GM10248 (cell line): ENCODE results near the gene KISS1R.

ENCODE experiments used
- CTCF ChIA-PET: fragments of 300-600 bp; sonication (Branson Sonifier 250); formaldehyde crosslinking; extraction: SDS; loops from one replicate; lab custom pipeline; 2021; ENCODE audit warnings: antibody characterized with exemption; lab: Yijun Ruan, JAX
- POLR2A ChIA-PET: fragments of 350-650 bp; sonication (Branson Sonifier 250); formaldehyde crosslinking; extraction: SDS; loops from one replicate; lab custom pipeline; 2020; ENCODE audit warnings: antibody characterized with exemption; lab: Yijun Ruan, JAX
- DNase-seq: peaks from one replicate; pipeline ENCODE4 v3.0.0; 2012; ENCODE audit errors: extremely low spot score
- CTCF ChIP-seq: IDR thresholded peaks from 2 replicates; pipeline ENCODE4 v1.5.1; 2012; ENCODE audit warnings: mild to moderate bottlenecking, low read depth; ENCODE audit errors: extremely low read depth, missing control alignments, control extremely low read depth

The KISS1R gene

GRCh38 chr19:892243-892893 is 24.8 kb upstream of the KISS1R start:
- ChIA-PET POLR2A (interaction anchor here (1.4 to 1.8 kb wide), 2 partner anchors 11 to 15 kb away, joined by 6 to 8 read pairs; no protein-coding TSS in a partner anchor), CTCF (interaction anchor here (1.0 to 2.3 kb wide), 4 partner anchors 11 to 374 kb away, joined by 3 to 9 read pairs (median 5); no protein-coding TSS in a partner anchor)

GRCh38 chr19:892894-893689 is 24.0 kb upstream of the KISS1R start, which contains the start of the genes MED16 and RNU6-9:
MED16 (minus strand) TSS chr19:893187; CDS start chr19:891131, 2,056 bp downstream.
RNU6-9 (plus strand) TSS chr19:893484.
- POLR2A ChIA-PET: interaction anchor here (0.5 to 1.8 kb wide), 4 partner anchors 10 to 1529 kb away, joined by 3 to 8 read pairs (median 4); no protein-coding TSS in a partner anchor
- CTCF ChIA-PET: interaction anchor here (0.7 to 3.5 kb wide), 6 partner anchors 12 to 373 kb away, joined by 3 to 21 read pairs (median 5); no protein-coding TSS in a partner anchor
- DNase-seq: peak; percentile 99
- no peak for TF ChIP-seq CTCF

More at GRCh38 chr19:892243-892893, 24.8 kb upstream of the KISS1R start:
- TF ChIP-seq CTCF: no peak
- no peak for DNase-seq

- no peak for DNase-seq
- ChIA-PET CTCF (interaction anchor here (1.1 kb wide), 1 partner anchor 17 kb away, joined by 3 read pairs; no protein-coding TSS in a partner anchor), POLR2A (interaction anchor here (1.4 kb wide), 1 partner anchor 10 kb away, joined by 5 read pairs; no protein-coding TSS in a partner anchor)
- no peak for TF ChIP-seq CTCF
Observed at GRCh38 chr19:896434-896833, 20.7 kb upstream of the KISS1R start.

- POLR2A ChIA-PET: interaction anchor here (0.8 kb wide), 1 partner anchor 10 kb away, joined by 3 read pairs; no protein-coding TSS in a partner anchor
- no peak for DNase-seq
- CTCF ChIA-PET: no interaction called here
- TF ChIP-seq CTCF: no peak
Observed at GRCh38 chr19:896999-897398, 20.1 kb upstream of the KISS1R start.

- ChIA-PET CTCF (no interaction called here), POLR2A (interaction anchor here (0.8 kb wide), 1 partner anchor 9 kb away, joined by 3 read pairs; no protein-coding TSS in a partner anchor)
- DNase-seq: no peak
- no peak for TF ChIP-seq CTCF
Observed at GRCh38 chr19:897442-898039, 19.6 kb upstream of the KISS1R start.

GRCh38 chr19:898663-899062 is 18.5 kb upstream of the KISS1R start:
- no peak for TF ChIP-seq CTCF
- CTCF ChIA-PET: no interaction called here
- no peak for DNase-seq
- POLR2A ChIA-PET: no interaction called here
